ENCODE data around the gene FSTL4.

- TF ChIP-seq CTCF (conservative IDR thresholded peaks at IDR 0.05; ENCODE audit: low read depth in 2 of 2): no peak
- TF ChIP-seq EZH2 (IDR thresholded peaks at IDR 0.05; ENCODE audit: low read depth, unreplicated experiment): no peak
- TF ChIP-seq, protein P1, sequence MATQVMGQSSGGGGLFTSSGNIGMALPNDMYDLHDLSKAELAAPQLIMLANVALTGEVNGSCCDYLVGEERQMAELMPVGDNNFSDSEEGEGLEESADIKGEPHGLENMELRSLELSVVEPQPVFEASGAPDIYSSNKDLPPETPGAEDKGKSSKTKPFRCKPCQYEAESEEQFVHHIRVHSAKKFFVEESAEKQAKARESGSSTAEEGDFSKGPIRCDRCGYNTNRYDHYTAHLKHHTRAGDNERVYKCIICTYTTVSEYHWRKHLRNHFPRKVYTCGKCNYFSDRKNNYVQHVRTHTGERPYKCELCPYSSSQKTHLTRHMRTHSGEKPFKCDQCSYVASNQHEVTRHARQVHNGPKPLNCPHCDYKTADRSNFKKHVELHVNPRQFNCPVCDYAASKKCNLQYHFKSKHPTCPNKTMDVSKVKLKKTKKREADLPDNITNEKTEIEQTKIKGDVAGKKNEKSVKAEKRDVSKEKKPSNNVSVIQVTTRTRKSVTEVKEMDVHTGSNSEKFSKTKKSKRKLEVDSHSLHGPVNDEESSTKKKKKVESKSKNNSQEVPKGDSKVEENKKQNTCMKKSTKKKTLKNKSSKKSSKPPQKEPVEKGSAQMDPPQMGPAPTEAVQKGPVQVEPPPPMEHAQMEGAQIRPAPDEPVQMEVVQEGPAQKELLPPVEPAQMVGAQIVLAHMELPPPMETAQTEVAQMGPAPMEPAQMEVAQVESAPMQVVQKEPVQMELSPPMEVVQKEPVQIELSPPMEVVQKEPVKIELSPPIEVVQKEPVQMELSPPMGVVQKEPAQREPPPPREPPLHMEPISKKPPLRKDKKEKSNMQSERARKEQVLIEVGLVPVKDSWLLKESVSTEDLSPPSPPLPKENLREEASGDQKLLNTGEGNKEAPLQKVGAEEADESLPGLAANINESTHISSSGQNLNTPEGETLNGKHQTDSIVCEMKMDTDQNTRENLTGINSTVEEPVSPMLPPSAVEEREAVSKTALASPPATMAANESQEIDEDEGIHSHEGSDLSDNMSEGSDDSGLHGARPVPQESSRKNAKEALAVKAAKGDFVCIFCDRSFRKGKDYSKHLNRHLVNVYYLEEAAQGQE (IDR thresholded peaks at IDR 0.05; ENCODE audit: unreplicated experiment): no peak
- no peak for TF ChIP-seq EZH2phosphoT487 (IDR thresholded peaks at IDR 0.05; ENCODE audit: unreplicated experiment)
- no peak for TF ChIP-seq ZNF114 (CRISPR knock-in tag; IDR thresholded peaks at IDR 0.05)
- no peak for TF ChIP-seq POLR2AphosphoS5 (IDR thresholded peaks at IDR 0.05; ENCODE audit: low read depth)
- no peak for TF ChIP-seq CREB1 (CRISPR knock-in tag; IDR thresholded peaks at IDR 0.05; ENCODE audit: low read depth)
Observed at GRCh38 chr5:133328800-133329199, 283.5 kb downstream of the FSTL4 start.
